WTC11 (cell line): ENCODE results near the gene DPEP2. TPM values are rescaled to one million over a fixed set of nuclear protein-coding genes. Genes with fewer than 3 reads are reported as not detected.
A peak's percentile ranks its signal among the peaks of the same experiment; 100 is the strongest.

Experiments
- ATAC-seq: fragments of 200-7000 bp; cut with Tn5 transposase; 2 replicates; pipeline ENCODE4 v1.10.0; 2021; ENCODE audit warnings: mild to moderate bottlenecking, moderate library complexity
- CTCF ChIA-PET: fragments of 300-600 bp; sonication (Branson Sonifier 250); formaldehyde crosslinking; loops from one replicate; lab custom pipeline; 2021; ENCODE audit warnings: antibody characterized with exemption; lab: Charles Lee
- POLR2A ChIA-PET: fragments of 350-600 bp; sonication (Branson Sonifier 250); formaldehyde crosslinking; loops from one replicate; lab custom pipeline; 2021; ENCODE audit warnings: antibody characterized with exemption; lab: Charles Lee
- DNase-seq: peaks from one replicate; pipeline ENCODE4 v3.0.0; 2021; ENCODE audit warnings: low spot score
- H3K27ac Mint-ChIP-seq: 2 replicates; pipeline ENCODE4 v1.8.0; 2021; ENCODE audit warnings: mixed read lengths
- H3K27me3 Mint-ChIP-seq: 2 replicates; pipeline ENCODE4 v1.8.0; 2021; ENCODE audit warnings: low read depth, mild to moderate bottlenecking, moderate library complexity, mixed read lengths
- H3K36me3 Mint-ChIP-seq: 2 replicates; pipeline ENCODE4 v1.8.0; 2021; ENCODE audit warnings: mixed read lengths
- H3K4me1 Mint-ChIP-seq: 2 replicates; pipeline ENCODE4 v1.8.0; 2022; ENCODE audit warnings: mixed read lengths
- H3K4me3 Mint-ChIP-seq: 2 replicates; pipeline ENCODE4 v1.8.0; 2021; ENCODE audit warnings: mild to moderate bottlenecking, moderate library complexity, mixed read lengths
- H3K9me3 Mint-ChIP-seq: 2 replicates; pipeline ENCODE4 v1.8.0; 2021; ENCODE audit warnings: mixed read lengths
- ATF2 ChIP-seq: sonication (generic); formaldehyde crosslinking; IDR thresholded peaks from 2 replicates; pipeline ENCODE4 v1.8.1; 2022; ENCODE audit warnings: low read depth, missing genetic modification reagents, borderline replicate concordance
- ATF6 ChIP-seq: sonication (generic); formaldehyde crosslinking; IDR thresholded peaks from 2 replicates; pipeline ENCODE4 v1.8.1; 2023; ENCODE audit warnings: mild to moderate bottlenecking, missing genetic modification reagents
- E2F1 ChIP-seq: sonication (generic); formaldehyde crosslinking; IDR thresholded peaks from 2 replicates; pipeline ENCODE4 v1.8.0; 2022; ENCODE audit warnings: mild to moderate bottlenecking, missing genetic modification reagents
- EMX1 ChIP-seq: fragments of 250-450 bp; sonication (Bioruptor Pico); IDR thresholded peaks from 2 replicates; pipeline ENCODE4 v1.8.0; 2021; ENCODE audit warnings: mild to moderate bottlenecking
- ESRRA ChIP-seq: sonication (generic); formaldehyde crosslinking; IDR thresholded peaks from 2 replicates; pipeline ENCODE4 v1.8.1; 2022; ENCODE audit warnings: mild to moderate bottlenecking, missing genetic modification reagents, borderline replicate concordance
- FOXJ3 ChIP-seq: sonication (generic); formaldehyde crosslinking; IDR thresholded peaks from 2 replicates; pipeline ENCODE4 v1.9.0; 2021; ENCODE audit warnings: missing genetic modification reagents, mild to moderate bottlenecking, borderline replicate concordance
- GTF2I ChIP-seq: fragments of 250-450 bp; sonication (Bioruptor Pico); conservative IDR thresholded peaks from 2 replicates; pipeline ENCODE4 v1.4.0; 2021; ENCODE audit warnings: mild to moderate bottlenecking
- IRF2 ChIP-seq: sonication (generic); formaldehyde crosslinking; IDR thresholded peaks from 2 replicates; pipeline ENCODE4 v1.8.0; 2022; ENCODE audit warnings: low read depth, missing genetic modification reagents, borderline replicate concordance
- JUN ChIP-seq: sonication (generic); formaldehyde crosslinking; IDR thresholded peaks from 2 replicates; pipeline ENCODE4 v1.8.0; 2023; ENCODE audit warnings: mild to moderate bottlenecking, missing genetic modification reagents
- MXD4 ChIP-seq: fragments of 250-450 bp; sonication (Bioruptor Pico); IDR thresholded peaks from 2 replicates; pipeline ENCODE4 v1.8.0; 2021; ENCODE audit warnings: mild to moderate bottlenecking, moderate library complexity, borderline replicate concordance
- NR2C2 ChIP-seq: sonication (generic); formaldehyde crosslinking; IDR thresholded peaks from 2 replicates; pipeline ENCODE4 v1.8.0; 2022; ENCODE audit warnings: mild to moderate bottlenecking, missing genetic modification reagents
- SP1 ChIP-seq: sonication (generic); formaldehyde crosslinking; conservative IDR thresholded peaks from 2 replicates; pipeline ENCODE4 v1.8.1; 2022; ENCODE audit warnings: missing genetic modification reagents
- STAT6 ChIP-seq: sonication (generic); formaldehyde crosslinking; conservative IDR thresholded peaks from 2 replicates; pipeline ENCODE4 v1.8.1; 2023; ENCODE audit warnings: mild to moderate bottlenecking, low read depth, missing genetic modification reagents, moderate library complexity
- ZNF317 ChIP-seq: sonication (generic); formaldehyde crosslinking; IDR thresholded peaks from 2 replicates; pipeline ENCODE4 v1.8.1; 2023; ENCODE audit warnings: low read depth, mild to moderate bottlenecking, moderate library complexity, missing genetic modification reagents, borderline replicate concordance
- ZNF512 ChIP-seq: sonication (generic); formaldehyde crosslinking; IDR thresholded peaks from 2 replicates; pipeline ENCODE4 v1.8.1; 2022; ENCODE audit warnings: missing genetic modification reagents, borderline replicate concordance
- total RNA-seq: library from RNA; stranded (reverse); gene quantifications from 3 replicates; pipeline ENCODE4 v1.2.3, GENCODE V29; 2021
- TF ChIP-seq, protein P1 (sequence below): sonication (generic); formaldehyde crosslinking; IDR thresholded peaks from 2 replicates; pipeline ENCODE4 v1.8.0; 2023; ENCODE audit warnings: mild to moderate bottlenecking, missing genetic modification reagents
- TF ChIP-seq, protein P2 (sequence below): sonication (generic); formaldehyde crosslinking; IDR thresholded peaks from 2 replicates; pipeline ENCODE4 v1.8.1; 2022; ENCODE audit warnings: mild to moderate bottlenecking, missing genetic modification reagents, moderate library complexity, borderline replicate concordance
- TF ChIP-seq, protein P3 (sequence below): sonication (generic); formaldehyde crosslinking; conservative IDR thresholded peaks from 2 replicates; pipeline ENCODE4 v1.8.1; 2022; ENCODE audit warnings: mild to moderate bottlenecking, missing genetic modification reagents

DPEP2 gene
- total RNA-seq, 1 experiment from 2014 or later: 0.13 TPM

- DNase-seq: no peak
- POLR2A ChIA-PET: interaction anchor here (1.3 kb wide), 1 partner anchor 9 kb away, joined by 4 read pairs; the partner anchor contains the start of gene PSMB10
- no peaks in the 10 kb centered on the region for H3K27me3 Mint-ChIP-seq
Observed at GRCh38 chr16:67945392-67945933, 53.8 kb downstream of the DPEP2 start.

DNA sequence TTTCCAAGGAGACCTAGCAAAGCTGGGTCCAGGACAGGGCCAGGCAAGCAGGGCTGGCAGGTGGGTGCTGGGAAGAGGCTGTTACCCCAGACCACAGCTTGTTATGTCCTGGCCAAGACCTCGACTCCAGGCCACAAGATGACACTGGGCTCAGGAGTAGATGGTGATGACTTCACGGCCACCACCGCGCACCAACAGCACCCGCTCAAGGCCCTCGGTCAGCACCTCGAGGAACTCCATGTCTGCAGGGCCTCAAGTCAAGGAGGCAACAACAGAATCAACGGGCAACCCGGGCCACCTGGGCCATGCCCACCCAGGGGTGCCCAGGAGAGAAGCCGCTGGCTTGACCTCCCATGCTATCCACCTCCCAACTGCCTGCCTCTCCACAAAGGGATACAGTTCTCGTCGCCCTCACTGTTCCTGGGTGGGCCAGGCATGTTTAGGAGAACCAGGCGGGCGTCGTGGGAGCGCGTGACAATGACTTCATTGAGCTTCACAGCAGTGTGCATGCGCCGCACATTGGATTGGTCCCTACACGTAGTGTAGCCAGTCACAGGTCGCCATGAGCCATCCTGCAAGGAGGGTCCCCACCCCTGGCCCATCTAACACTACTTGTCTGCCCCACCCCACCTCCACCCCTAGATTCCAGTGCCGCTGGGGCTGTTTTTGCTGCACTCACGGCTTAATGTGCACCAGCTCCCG lies 54.4 kb downstream of the DPEP2 start:
- peaks cover 20% of the 10 kb centered on the region for H3K36me3 Mint-ChIP-seq
- POLR2A ChIA-PET: interaction anchor here (1.3 kb wide), 1 partner anchor 9 kb away, joined by 4 read pairs; the partner anchor contains the start of gene PSMB10
- TF ChIP-seq STAT6 (no peak), MXD4 (CRISPR knock-in tag) (no peak), IRF2 (no peak), FOXJ3 (CRISPR knock-in tag) (no peak), SP1 (CRISPR knock-in tag) (no peak), ZNF317 (CRISPR knock-in tag) (no peak), ATF6 (CRISPR knock-in tag) (no peak), ATF2 (CRISPR knock-in tag) (no peak), NR2C2 (no peak), EMX1 (no peak), GTF2I (CRISPR knock-in tag) (no peak), ZNF512 (CRISPR knock-in tag) (no peak)
- TF ChIP-seq, protein P1, sequence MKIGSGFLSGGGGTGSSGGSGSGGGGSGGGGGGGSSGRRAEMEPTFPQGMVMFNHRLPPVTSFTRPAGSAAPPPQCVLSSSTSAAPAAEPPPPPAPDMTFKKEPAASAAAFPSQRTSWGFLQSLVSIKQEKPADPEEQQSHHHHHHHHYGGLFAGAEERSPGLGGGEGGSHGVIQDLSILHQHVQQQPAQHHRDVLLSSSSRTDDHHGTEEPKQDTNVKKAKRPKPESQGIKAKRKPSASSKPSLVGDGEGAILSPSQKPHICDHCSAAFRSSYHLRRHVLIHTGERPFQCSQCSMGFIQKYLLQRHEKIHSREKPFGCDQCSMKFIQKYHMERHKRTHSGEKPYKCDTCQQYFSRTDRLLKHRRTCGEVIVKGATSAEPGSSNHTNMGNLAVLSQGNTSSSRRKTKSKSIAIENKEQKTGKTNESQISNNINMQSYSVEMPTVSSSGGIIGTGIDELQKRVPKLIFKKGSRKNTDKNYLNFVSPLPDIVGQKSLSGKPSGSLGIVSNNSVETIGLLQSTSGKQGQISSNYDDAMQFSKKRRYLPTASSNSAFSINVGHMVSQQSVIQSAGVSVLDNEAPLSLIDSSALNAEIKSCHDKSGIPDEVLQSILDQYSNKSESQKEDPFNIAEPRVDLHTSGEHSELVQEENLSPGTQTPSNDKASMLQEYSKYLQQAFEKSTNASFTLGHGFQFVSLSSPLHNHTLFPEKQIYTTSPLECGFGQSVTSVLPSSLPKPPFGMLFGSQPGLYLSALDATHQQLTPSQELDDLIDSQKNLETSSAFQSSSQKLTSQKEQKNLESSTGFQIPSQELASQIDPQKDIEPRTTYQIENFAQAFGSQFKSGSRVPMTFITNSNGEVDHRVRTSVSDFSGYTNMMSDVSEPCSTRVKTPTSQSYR (CRISPR knock-in tag): no peak
- TF ChIP-seq, protein P2, sequence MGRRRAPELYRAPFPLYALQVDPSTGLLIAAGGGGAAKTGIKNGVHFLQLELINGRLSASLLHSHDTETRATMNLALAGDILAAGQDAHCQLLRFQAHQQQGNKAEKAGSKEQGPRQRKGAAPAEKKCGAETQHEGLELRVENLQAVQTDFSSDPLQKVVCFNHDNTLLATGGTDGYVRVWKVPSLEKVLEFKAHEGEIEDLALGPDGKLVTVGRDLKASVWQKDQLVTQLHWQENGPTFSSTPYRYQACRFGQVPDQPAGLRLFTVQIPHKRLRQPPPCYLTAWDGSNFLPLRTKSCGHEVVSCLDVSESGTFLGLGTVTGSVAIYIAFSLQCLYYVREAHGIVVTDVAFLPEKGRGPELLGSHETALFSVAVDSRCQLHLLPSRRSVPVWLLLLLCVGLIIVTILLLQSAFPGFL (CRISPR knock-in tag): no peak

More at GRCh38 chr16:67945392-67945933, 53.8 kb downstream of the DPEP2 start:
- TF ChIP-seq, protein P3, sequence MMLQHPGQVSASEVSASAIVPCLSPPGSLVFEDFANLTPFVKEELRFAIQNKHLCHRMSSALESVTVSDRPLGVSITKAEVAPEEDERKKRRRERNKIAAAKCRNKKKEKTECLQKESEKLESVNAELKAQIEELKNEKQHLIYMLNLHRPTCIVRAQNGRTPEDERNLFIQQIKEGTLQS (CRISPR knock-in tag): no peak
- TF ChIP-seq E2F1: no peak
- TF ChIP-seq JUN (CRISPR knock-in tag): 0 out of 2 replicates have a peak, but pooled peaks have one; percentile 22
- no peak for TF ChIP-seq ESRRA
- TF ChIP-seq, all 79 proteins: peak for 1
- ATAC-seq: no peak
- peaks cover 25% of the 10 kb centered on the region for H3K36me3 Mint-ChIP-seq
- CTCF ChIA-PET: interaction anchor here (1.2 kb wide), 1 partner anchor 129 kb away, joined by 4 read pairs; no protein-coding TSS in a partner anchor
- no peaks in the 10 kb centered on the region for H3K9me3 Mint-ChIP-seq
- 0 out of 2 replicates have a peak, but pooled peaks cover 4% of the 10 kb centered on the region for H3K4me1 Mint-ChIP-seq
- no peak overlapping the region for H3K4me3 Mint-ChIP-seq
- H3K27ac Mint-ChIP-seq: no peak overlapping the region

More for the DNA sequence above, 54.4 kb downstream of the DPEP2 start:
- no peaks in the 10 kb centered on the region for H3K9me3 Mint-ChIP-seq
- 0 out of 2 replicates have a peak, but pooled peaks cover 4% of the 10 kb centered on the region for H3K4me1 Mint-ChIP-seq
- no peak for DNase-seq
- CTCF ChIA-PET: interaction anchor here (1.2 to 2.8 kb wide), 6 partner anchors 10 to 284 kb away, joined by 3 to 26 read pairs (median 4); partner anchors contain the start of genes ACD and PARD6A
- H3K27me3 Mint-ChIP-seq: no peaks in the 10 kb centered on the region
- H3K27ac Mint-ChIP-seq: no peak overlapping the region
- no peak for ATAC-seq
- H3K4me3 Mint-ChIP-seq: no peak overlapping the region
